Measurements from ENCODE around the gene COL4A2. TPM values are rescaled to one million over a fixed set of nuclear protein-coding genes. Genes with fewer than 3 reads are reported as not detected.

The COL4A2 gene
- total RNA-seq, 1 experiment from 2014 or later = 1.6 TPM

GRCh38 chr13:110448230-110448629 is 141.1 kb downstream of the COL4A2 start:
- H3K4me2 ChIP-seq (ENCODE audit: low read length) = peak overlapping the region; percentile 76
- ChIA-PET CTCF (no interaction called here), POLR2A (no interaction called here), RAD21 (ENCODE audit: low non-redundant PET in 1 of 2, low total read pairs in 2 of 2, uncharacterized antibody in 2 of 2, unreplicated experiment in 2 of 2) (no interaction called here)
- peak overlapping the region; percentile 46 for H3K9ac ChIP-seq (ENCODE audit: low read length)
- no peaks in the 10 kb centered on the region for H3K9me3 ChIP-seq (ENCODE audit: control insufficient read depth in 1 of 2, insufficient read depth in 1 of 2, low read depth in 1 of 2, low read length in 2 of 2)
- peaks cover 22 to 36% of the 10 kb centered on the region in 2 experiments for H3K4me1 ChIP-seq (ENCODE audit: control insufficient read depth in 1 of 2, insufficient read depth in 2 of 2, low read length in 2 of 2)
- H3K9me2 ChIP-seq (ENCODE audit: insufficient read depth) = no peaks in the 10 kb centered on the region
- intact Hi-C loops (cut with micrococcal nuclease) = no loop called here
- H3K79me2 ChIP-seq (ENCODE audit: insufficient read depth, low read length) = no peaks in the 10 kb centered on the region
- DNase-seq (ENCODE audit: low read depth, low spot score) (peak; percentile 43), ATAC-seq (peak; percentile 71)
- no peaks in the 10 kb centered on the region for H4K20me1 ChIP-seq (ENCODE audit: insufficient read depth)
- H3K27me3 ChIP-seq (ENCODE audit: insufficient read depth, low read length) = no peaks in the 10 kb centered on the region
- no peaks in the 10 kb centered on the region for H3K36me3 ChIP-seq (ENCODE audit: control insufficient read depth in 1 of 2, insufficient read depth in 2 of 2, low read length in 2 of 2)
- H3K27ac ChIP-seq (ENCODE audit: low read depth, low read length) = no peak overlapping the region; the same call in 1 of the 2 replicates
- BruUV-seq (replicated peaks) = no TSS peak
- H2AFZ ChIP-seq (ENCODE audit: low read depth, low read length, poor library complexity, severe bottlenecking) = peak overlapping the region; percentile 65
- H3K4me3 ChIP-seq (replicated peaks in 1 of 2; ENCODE audit: low read depth in 1 of 2, low read length in 2 of 2) = peak overlapping the region in 1 of 2 experiments; percentile 34; a peak in 2 of 4 replicates
- TF ChIP-seq TCF7L2 (IDR thresholded peaks at IDR 0.05; ENCODE audit: borderline replicate concordance, extremely low read depth, insufficient read depth, insufficient read length) (no peak), JUND (IDR thresholded peaks at IDR 0.05) (peak; percentile 58), CEBPB (IDR thresholded peaks at IDR 0.05; ENCODE audit: low read depth) (0 out of 2 replicates have a peak, but pooled peaks have one; percentile 21), EGR1 (IDR thresholded peaks at IDR 0.05; ENCODE audit: low read depth) (0 out of 2 replicates have a peak, but pooled peaks have one; percentile 30), SIN3A (IDR thresholded peaks at IDR 0.05; ENCODE audit: low read depth) (peak; percentile 32; the same call in 1 of the 2 replicates), MAX (IDR thresholded peaks at IDR 0.05) (peak; percentile 61), CBX3 (IDR thresholded peaks at IDR 0.05; ENCODE audit: low read depth) (peak; percentile 49; the same call in 1 of the 2 replicates), SP1 (IDR thresholded peaks at IDR 0.05; ENCODE audit: low read depth) (peak; percentile 72), EZH2 (IDR thresholded peaks at IDR 0.05) (no peak), FOSL1 (IDR thresholded peaks at IDR 0.05; ENCODE audit: low read depth) (peak; percentile 54; the same call in 1 of the 2 replicates), POLR2AphosphoS5 (IDR thresholded peaks at IDR 0.05; ENCODE audit: low read depth, low read length) (0 out of 2 replicates have a peak, but pooled peaks have one; percentile 17)

- ChIA-PET POLR2A (no interaction called here), RAD21 (ENCODE audit: low non-redundant PET in 1 of 2, low total read pairs in 2 of 2, uncharacterized antibody in 2 of 2, unreplicated experiment in 2 of 2) (no interaction called here), CTCF (no interaction called here)
- H3K27ac ChIP-seq (ENCODE audit: low read depth, low read length) = no peak overlapping the region
- intact Hi-C loops (cut with micrococcal nuclease) = no loop called here
- no peaks in the 10 kb centered on the region for H3K9me3 ChIP-seq (ENCODE audit: control insufficient read depth in 1 of 2, insufficient read depth in 1 of 2, low read depth in 1 of 2, low read length in 2 of 2)
- H3K4me2 ChIP-seq (ENCODE audit: low read length) = peak overlapping the region; percentile 76
- peaks cover 22 to 39% of the 10 kb centered on the region in 2 experiments for H3K4me1 ChIP-seq (ENCODE audit: control insufficient read depth in 1 of 2, insufficient read depth in 2 of 2, low read length in 2 of 2)
- peak overlapping the region in 1 of 2 experiments; percentile 34; a peak in 2 of 4 replicates for H3K4me3 ChIP-seq (replicated peaks in 1 of 2; ENCODE audit: low read depth in 1 of 2, low read length in 2 of 2)
- no peaks in the 10 kb centered on the region for H3K27me3 ChIP-seq (ENCODE audit: insufficient read depth, low read length)
- BruUV-seq (replicated peaks) = no TSS peak
- ATAC-seq (0 out of 2 replicates have a peak, but pooled peaks have one; percentile 17), DNase-seq (ENCODE audit: low read depth, low spot score) (no peak)
- peak overlapping the region; percentile 46 for H3K9ac ChIP-seq (ENCODE audit: low read length)
- peak overlapping the region; percentile 65 for H2AFZ ChIP-seq (ENCODE audit: low read depth, low read length, poor library complexity, severe bottlenecking)
- H3K36me3 ChIP-seq (ENCODE audit: control insufficient read depth in 1 of 2, insufficient read depth in 2 of 2, low read length in 2 of 2) = no peaks in the 10 kb centered on the region
- H3K9me2 ChIP-seq (ENCODE audit: insufficient read depth) = no peaks in the 10 kb centered on the region
- no peaks in the 10 kb centered on the region for H3K79me2 ChIP-seq (ENCODE audit: insufficient read depth, low read length)
- H4K20me1 ChIP-seq (ENCODE audit: insufficient read depth) = no peaks in the 10 kb centered on the region
- TF ChIP-seq CEBPB (IDR thresholded peaks at IDR 0.05; ENCODE audit: low read depth) (no peak), ZNF274 (IDR thresholded peaks at IDR 0.05; ENCODE audit: low read depth, low read length) (no peak), SIN3A (IDR thresholded peaks at IDR 0.05; ENCODE audit: low read depth) (no peak), EZH2 (IDR thresholded peaks at IDR 0.05) (no peak), FOSL1 (IDR thresholded peaks at IDR 0.05; ENCODE audit: low read depth) (no peak), EGR1 (IDR thresholded peaks at IDR 0.05; ENCODE audit: low read depth) (no peak), ELF1 (IDR thresholded peaks at IDR 0.05; ENCODE audit: borderline replicate concordance, low read depth) (no peak), ZBTB33 (IDR thresholded peaks at IDR 0.05; ENCODE audit: extremely low read depth, insufficient replicate concordance, low read length) (no peak), JUND (IDR thresholded peaks at IDR 0.05) (no peak), CTCF (IDR thresholded peaks at IDR 0.05 in 2 of 3, conservative IDR thresholded peaks at IDR 0.05 in 1 of 3; ENCODE audit: borderline replicate concordance in 1 of 3, insufficient read depth in 1 of 3, low read depth in 2 of 3, low read length in 2 of 3) (no peak), MAX (IDR thresholded peaks at IDR 0.05) (no peak)
Measured at GRCh38 chr13:110448677-110449076, 141.6 kb downstream of the COL4A2 start.
